Stimulated activated CD4-positive, alpha-beta T cell treated with anti-CD3 and anti-CD28 coated beads, Interleukin-15, amount 100 ng/mL, for 48 hours (primary cell): ENCODE results near the gene KCNG2.

Experiments
- DNase-seq, 2 donors: peaks; one replicate each; pipeline ENCODE4 v3.0.0-alpha.2; 2020; ENCODE audit warnings: low read depth in 2 of 2

KCNG2 gene

DNA sequence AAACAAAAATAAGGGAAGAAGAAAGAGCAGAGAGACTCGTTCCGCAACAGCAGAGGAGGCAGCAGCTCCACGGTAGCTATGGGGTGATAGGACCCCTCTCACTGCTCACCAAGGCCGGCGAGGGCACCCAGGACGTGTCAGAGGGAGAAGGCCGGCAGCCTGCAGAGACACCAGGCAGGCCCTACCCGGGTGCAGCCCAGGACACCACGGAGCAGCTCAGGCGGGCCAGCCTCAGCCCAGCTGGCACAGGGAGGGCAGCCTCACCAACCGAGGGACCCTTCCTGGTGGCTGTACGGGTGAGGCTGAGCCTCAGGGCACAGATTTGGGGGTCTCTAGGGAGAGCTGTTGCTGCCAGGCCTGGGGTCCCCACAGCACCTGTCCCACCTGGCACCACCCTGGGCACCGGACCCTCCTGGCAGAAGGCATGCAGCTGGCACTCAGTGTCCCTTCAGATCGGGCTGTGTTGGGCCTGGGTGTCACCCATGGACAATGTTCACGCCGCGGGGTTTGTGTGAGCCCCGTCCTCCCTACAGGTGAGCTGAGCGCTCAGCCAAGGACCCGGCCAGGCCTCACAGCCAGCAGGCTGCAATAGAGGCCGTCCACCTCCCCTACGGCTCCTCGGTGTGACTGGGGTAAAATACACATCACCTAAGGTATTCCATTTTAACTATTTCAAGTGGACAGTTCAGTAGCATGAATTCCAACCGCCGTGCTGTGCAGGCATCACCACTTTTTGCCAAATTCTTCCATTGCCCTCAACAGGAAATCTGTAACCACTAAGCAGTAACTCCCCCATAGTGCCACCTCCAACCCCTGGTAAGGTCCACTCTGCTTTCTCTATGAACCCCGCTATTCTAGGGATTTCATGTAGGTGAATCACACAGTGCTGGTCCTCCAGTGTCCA lies 21.6 kb downstream of the KCNG2 start:
- no peak for DNase-seq

DNA sequence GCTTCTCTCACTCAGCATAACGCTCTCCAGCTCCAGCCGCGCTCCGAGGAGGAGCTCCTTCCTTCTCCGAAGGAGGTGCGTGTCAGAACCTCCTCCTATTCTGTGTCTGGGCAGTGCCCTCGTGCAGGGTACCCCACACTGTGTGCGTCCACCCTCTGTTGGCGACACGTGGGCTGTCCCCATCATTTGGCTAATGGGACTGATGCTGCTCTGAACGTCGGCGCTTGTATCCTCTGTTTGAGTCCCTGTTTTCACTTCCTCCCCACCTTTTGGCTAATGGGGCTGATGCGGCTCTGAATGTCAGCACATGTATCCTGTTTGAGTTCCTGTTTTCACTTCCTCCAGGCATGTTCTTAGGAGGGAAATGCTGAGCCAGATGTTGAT lies 22.2 kb downstream of the KCNG2 start:
- DNase-seq: no peak

DNA sequence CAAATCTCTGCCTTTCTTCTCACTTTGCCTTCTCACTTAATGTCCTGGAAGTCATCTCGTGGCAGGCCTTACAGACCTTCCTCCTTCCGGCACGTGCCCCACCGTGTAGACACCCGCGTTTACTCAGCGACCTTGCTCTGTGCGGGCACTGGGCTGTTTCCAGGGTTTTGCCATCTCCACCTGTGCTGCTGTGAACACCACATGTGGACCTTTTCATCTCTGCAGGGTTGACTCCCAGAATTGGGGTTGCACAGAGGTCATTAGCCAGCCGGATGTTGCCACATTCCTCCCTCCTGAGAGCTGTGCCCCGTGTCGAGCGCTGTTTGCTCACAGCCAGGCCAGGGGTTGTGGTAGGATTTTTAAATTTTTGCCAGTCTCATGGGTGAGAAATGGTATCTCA lies 25.4 kb downstream of the KCNG2 start:
- DNase-seq: no peak

DNA sequence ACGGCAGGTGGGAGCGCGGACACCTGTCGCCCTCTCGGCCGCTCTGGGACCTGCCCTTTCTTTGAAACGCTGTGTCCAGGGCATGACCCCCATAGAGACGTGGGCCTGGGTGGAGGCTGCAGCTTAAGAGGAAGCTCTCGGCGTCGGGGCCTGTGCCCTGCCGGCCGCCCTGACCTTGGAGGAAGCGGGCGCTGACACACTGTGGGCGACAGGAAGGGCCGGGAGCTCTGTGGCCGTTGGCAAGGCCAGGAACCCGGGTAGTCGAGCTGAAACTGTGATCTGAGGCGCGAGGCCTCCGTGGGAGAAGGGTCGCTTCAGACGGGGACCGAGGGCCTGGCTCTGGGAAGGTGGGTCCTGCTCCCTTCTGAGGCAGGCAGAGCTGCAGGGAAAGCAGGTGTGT lies 28.2 kb downstream of the KCNG2 start:
- no peak for DNase-seq

DNA sequence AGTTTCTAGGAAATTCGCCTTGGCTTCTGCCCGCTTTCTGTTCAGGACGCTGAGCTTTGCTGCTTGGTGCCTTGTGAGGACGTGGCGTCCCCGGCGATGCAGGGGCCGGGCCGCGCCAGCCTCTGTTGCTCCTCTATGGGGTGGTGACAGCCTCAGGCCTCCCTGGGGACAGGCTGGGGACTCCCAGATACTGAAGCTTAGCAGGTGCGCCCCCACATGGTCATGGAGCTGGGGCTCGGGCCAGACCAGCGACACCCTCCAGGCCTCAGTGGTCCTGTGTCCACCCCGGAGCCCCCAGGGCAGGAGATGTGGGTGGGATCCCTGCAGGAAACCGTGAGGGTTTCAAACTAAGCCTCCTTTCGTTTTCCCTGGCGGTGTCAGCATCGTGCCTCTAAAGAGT lies 29.2 kb downstream of the KCNG2 start:
- DNase-seq: no peak

DNA sequence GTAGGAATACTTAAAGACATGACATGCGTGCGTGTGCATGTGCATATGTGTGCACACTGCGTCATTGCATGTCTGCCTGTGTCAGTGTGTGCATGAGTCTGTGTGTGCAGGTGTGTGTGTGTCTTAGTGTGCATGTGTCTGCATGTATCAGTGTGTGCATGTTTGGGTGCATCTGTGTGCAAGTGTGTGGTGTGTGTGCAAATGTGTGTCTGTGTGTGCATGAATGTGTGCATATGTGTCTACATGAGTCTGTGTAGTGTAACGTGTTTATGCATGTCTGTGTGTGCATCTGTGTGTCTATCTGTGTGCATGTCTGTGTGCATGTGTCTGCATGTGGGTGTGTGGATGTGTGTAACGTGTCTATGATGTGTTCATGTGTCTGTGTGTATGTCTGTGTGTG lies 30.5 kb downstream of the KCNG2 start:
- DNase-seq: no peak

DNA sequence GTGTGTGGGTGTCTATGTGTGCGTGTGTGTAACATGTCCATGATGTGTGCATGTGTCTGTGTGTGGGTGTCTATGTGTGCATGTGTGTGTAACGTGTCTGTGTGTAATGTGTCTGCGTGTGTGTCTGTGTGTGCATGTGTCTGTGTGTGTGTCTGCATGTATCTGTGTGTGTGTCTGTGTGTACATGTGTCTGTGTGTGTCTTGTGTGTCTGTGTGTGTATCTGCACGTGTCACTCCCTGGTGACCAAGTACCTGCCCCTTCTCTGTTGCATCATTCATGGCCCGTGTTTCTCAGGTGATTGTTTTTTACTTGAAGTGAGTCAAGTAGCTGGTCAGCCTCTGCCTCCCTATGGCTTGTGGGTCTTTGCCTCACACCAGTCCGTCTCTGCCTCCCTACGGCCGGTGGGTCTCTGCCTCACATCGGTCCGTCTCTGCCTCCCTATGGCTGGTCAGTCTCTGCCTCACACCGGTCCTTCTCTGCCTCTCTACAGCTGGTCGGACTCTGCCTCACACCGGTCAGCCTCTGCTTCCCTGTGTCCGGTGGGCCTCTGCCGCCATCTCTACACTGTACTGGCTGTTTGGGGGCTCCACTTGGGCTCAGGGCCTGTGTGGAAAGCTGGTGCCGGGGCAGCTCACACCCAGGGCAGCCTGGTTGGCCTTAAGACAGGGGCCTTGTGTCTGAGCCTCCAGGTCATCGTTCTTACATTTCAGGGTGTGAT lies 31.6 kb downstream of the KCNG2 start:
- no peak for DNase-seq

DNA sequence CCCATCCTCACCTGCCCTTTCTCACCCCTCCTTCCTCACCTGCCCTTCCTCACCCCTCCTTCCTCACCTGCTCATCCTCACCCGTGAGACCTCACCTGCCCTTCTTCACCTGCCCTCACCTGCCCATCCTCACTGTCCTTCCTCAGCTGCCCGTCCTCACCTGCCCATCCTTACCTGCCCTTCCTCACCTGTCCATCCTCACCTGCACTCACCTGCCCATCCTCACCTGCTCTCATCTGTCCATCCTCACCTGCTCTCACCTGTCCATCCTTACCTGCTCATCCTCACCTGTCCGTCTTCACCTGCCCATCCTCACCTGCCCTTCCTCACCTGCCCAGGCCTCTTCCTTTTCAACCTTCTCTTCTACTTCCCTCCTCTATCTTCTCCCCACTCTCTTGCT lies 34.4 kb downstream of the KCNG2 start:
- no peak for DNase-seq

DNA sequence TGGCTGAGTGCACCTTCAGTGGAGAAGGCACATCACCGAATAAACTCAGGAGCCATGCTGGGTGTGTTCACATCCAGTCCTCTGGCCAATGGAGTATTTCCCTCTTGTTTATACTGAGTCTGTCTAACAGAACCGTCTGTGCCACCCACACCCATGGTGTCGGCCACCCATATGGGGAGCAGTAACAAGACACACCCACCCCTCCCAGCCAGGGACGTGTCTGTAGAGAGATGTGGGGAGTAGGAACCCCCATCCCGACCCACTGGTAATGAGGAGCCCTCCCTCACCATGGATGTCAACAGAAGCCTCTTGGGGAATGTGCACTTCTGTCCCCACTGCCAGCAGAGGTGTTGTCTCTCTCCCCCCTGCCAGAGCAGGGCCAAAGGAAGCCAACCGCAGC lies 37.1 kb downstream of the KCNG2 start:
- DNase-seq: no peak

DNA sequence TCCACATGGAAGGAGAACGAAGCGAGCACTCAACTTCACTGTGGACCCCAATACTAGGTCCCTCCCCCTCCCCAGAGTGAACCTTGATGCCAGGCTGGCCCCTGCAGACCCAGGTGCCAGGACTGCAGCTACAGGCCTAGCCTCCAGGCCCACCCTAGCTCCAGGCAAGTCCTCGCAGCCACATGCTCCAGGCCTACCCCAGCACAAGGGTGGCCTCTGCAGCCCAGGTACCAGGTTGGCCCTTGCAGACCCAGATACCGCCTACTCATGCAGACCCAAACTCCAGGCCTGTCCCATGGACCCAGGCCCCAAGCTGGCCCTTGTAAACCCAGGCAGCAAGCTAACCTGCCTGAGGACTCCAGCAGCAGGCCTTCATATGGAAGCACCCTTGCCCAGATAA lies 44.2 kb downstream of the KCNG2 start:
- no peak for DNase-seq

DNA sequence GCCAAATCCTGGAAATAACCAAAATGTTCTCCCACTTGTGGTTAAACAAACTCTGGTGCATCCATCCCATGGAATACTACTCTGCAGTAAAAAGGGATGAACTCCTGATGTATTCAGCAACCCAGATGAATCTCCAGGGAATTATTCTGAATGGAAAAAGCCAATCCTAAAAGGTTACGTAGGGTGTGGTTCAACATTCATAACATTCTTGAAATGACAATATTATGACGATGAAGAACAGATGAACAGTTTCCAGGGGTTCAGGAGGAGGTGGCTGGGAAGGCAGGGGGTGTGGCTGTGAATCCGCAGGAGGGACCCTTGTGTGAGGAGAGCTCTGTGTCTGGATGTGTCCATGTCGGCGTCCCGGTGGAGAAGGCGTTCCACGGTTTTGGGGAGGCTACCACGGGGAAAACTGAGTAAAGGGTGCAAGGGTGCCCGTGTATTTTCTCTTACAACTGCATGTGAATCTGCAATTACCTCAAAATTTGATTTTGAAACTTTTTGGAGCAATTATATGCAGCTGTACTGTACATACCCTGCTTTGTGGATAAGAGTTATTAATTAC lies 47.3 kb downstream of the KCNG2 start:
- DNase-seq: no peak

DNA sequence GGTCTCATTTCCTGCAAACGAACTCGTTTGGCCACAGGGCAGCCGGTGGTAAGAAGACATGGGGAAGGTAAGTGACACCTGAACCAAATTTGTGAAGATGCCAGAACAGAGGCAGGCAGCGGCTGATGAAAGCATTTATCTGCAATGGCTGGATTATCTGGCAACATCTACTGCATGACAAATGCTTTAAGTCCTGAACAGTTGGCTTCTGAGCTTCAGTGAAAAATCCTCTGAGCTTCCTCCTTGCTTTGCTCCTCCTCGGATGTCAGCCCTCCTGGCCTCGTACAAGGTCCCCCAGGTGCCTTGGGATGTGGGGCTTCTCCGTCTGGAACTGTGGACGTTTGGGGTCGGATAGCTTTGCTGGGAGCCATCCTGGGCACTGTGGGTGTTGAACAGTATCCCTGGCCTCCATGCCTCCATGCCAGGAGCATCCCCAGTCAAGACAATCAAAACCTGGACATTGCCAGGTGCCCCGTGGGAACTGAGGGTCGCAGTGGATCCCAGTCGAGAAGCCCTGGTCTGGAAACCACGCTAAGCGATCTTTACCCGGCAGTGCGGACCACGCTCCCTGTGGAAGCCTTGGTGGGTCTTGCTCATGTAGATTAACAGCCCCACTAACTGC lies 49.3 kb downstream of the KCNG2 start:
- no peak for DNase-seq

DNA sequence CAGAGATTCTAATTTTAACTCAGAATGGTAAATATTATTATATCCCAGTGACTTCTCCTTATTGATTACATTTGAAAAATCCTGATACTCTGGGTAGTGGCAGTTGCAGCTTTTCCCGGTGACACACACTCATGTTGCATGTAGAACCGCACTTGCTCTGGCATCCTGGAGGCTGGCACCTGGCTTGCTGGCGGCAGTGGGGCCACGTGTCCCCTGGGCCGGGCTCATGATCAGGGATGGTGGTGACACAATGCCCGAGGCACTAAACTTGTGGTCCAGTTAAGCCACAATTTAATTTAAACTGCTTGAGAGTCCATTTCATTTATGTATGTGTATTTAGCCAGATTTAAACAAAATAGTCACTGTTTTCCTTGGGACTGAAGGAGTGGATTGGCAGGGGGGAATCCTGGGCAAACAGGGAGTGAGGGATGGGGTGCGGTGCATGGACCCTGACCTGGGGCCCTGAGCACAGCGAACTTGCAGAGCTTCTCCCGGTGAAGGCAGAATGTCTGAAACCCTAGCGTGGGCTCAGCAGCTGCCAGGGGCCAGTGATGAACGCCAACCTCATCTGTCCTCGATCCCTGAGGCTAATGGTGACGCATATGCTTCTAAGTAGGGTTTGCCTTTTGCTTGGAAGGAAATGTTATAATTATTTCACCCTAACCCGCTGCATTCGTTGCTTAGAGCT lies 50.0 kb downstream of the KCNG2 start:
- DNase-seq: no peak

DNA sequence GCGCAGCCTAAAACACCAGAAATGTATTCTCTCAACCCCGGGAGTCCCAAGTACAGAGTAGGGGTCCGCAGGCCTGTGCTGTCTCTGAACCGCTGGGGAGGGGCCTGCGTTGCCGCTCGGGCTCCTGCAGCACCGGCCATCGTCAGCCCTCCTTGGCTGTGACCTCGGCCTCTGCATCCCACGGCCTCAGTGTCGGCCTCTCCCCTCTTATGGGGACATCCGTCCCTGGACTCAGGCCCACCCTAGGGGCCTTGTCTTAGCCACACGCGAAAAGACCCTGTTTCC lies 50.5 kb downstream of the KCNG2 start:
- DNase-seq: no peak

DNA sequence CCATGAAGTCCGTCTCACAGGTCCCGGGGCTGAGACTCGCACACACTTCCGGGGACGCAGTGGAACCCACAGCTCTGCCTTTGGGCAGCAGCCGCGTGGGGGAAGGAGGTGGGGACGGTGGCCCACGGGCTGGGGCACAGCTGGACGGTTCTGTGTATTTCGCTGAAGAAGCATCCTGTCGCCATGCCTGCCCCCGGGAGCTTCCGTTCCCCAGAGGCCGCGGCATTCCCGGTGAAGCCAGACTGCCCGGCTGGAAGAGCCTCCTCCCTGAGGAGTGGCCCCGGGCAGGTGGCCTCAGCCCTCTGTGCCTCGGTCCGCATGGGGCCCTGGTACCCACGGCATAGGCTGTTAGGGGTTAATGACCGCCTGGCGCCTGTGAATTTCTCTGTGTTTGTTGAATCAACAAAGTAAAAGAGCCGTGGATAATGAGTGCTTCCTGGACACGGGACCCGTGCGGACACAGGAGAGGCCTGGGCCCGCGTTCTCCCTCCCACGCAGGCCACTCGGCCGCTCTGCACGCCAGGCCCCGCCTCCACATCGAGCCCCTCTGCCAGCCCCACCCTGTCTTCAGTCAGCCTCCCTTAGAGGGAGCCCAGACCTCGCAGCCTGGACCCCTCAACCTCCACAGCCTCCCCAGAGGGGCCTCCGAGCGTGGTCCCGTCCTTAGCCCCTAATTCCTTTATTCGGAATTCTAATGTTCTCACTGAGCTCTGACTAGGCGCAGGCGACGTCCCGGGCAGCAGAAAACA lies 51.0 kb downstream of the KCNG2 start:
- DNase-seq: no peak

DNA sequence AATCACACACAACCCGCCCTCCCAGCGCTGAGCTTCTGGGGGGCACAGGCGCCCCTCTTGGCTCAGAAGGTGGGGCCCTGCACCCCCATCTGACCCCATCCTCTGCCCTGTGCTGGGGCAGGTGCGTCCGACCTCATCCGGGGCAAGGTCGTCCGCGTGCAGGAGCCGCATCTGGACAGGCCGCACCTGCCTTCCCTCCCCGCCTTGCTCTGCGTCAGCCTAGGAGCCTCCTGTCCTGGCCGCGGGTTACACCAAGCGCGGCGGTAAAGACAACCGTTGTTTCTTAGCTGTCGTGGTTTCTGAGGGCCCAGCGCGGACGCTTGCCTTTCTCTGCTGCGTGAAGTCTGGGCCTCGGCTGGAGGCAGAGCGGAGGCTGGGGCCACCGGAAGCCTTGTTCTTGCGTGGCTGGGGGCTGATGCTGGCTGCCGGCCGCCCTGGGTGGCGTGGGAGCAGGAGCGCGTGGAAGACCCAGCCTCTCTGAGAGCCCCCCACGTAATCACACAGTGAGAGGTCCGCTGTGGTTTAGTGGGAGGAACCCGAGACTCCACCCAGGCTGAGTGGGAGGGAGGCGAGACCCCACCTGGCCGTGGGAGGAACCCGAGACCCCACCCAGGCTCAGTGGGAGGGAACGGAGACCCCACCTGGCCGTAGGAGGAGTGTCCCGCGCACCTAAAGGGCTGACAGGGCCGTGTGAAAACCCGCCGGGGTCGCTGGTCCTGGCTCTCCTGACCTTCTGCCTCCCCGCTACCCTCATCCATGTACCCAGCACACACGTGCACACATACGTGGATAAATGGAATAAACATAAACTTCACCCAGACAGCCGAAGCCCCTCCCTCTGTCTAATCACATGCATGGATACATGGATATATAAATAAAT lies 51.8 kb downstream of the KCNG2 start:
- DNase-seq: no peak

DNA sequence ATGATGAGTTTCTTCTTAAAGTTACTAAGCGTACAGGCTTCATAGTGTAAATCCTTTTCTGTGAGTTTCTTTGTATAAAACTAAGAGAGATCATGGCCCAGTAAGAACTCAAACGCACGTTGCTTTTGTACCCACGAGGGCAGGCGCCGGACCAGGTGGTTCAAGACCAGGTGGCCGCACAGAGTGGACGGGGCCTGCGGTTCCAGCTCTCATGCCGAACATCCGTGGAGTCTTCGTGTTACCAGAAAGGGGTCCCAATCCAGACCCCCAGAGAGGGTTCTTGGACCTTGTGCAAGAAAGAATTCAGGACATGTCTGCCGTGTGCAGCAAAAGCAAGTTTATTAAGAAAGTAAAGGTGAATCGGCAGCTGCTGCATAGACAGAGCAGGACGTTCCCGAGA lies 53.0 kb downstream of the KCNG2 start:
- DNase-seq: no peak

DNA sequence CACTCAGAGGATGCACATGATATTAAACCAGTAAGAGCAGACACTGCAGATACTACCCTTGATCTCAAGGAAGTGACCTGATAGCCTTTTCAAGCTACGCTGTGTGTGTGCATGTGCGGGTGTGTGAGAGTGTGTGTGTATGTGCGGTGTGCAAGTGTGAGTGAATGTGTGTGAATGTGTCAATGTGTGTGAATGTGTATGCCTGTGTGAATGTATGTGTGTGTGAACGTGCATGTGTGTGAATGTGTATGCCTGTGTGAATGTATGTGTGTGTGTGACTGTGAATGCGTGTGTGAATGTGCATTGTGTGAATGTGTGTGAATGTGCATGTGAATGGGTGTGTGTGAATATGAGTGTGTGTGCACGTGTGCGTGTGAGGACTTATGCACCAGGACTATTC lies 53.8 kb downstream of the KCNG2 start:
- DNase-seq: no peak

DNA sequence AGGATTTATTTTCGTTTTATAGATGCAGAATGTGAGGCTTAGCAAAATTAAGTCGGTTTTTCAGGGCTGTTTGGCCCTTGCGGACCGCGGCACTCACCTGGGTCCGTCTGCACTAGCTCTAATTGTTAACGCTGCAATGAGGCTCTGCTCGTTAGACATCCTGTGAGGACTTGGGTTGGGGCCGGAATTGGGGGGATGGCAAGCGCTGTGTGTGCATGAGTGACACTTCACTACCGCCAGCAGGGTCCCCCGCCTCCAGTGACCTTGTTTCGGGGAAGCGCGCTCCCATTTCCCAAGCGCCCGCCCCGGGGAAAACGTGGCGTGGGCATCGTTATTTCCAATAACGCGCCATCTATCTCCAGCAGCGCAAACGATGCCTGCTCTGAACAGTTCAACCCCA lies 54.2 kb downstream of the KCNG2 start:
- no peak for DNase-seq

DNA sequence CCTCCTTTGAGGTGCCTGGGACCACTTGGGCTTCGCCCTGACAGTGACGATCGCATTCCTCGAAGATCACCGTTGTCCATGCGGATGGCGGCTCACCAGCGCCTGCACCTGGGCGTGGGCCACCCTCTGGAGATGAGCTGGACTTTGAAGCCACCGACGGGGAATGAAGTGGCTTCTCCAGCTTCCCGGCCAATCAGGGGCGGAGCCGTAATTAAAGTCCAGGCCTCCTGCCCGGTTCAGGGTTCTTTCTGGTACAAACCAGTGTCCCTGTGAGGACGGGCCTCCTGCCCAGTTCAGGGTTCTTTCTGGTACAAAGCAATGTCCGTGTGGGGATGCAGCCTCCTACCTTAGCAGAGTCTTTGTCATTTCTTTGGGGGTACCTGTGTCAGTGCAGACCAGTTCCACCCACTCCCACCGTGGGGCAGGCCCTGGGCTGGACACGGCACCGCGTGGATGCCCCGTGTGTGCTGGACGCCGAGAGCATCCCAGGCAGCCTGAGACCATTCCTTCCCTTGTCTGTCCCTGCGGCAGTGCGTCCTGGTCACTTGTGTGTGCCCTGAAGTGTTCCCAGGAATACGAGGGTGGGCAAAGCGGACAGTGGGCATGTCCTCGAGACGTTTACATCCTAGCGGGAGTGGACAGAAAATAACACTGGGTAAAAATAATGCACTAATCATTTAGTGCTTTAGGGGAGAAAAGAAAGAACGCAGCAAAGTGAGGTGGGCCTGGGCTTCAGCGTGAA lies 55.0 kb downstream of the KCNG2 start:
- no peak for DNase-seq
